AG09309 (cell line): ENCODE data around the gene POLR2E.

Experiments
- DNase-seq: peaks from one replicate; pipeline ENCODE4 v3.0.0-alpha.2; 2010; ENCODE audit warnings: low read depth
- H3K4me3 ChIP-seq: 2 replicates; pipeline ENCODE4 v1.5.1; 2011; ENCODE audit warnings: mild to moderate bottlenecking, low read depth, low read length, moderate library complexity; ENCODE audit not compliant: control insufficient read depth
- CTCF ChIP-seq: IDR thresholded peaks from 2 replicates; pipeline ENCODE4 v1.5.1; 2011; ENCODE audit warnings: mild to moderate bottlenecking, low read depth, low read length, inconsistent platforms; ENCODE audit not compliant: insufficient read depth, control insufficient read depth; ENCODE audit errors: missing control alignments

Gene POLR2E

GRCh38 chr19:1051791-1052190 is 43.4 kb downstream of the POLR2E start:
- H3K4me3 ChIP-seq, result no peak overlapping the region
- no peak for TF ChIP-seq CTCF
- DNase-seq, result no peak

- TF ChIP-seq CTCF, result no peak
- DNase-seq, result no peak
- no peak overlapping the region for H3K4me3 ChIP-seq
Observed at GRCh38 chr19:1050989-1051788, 44.0 kb downstream of the POLR2E start.

- no peak overlapping the region for H3K4me3 ChIP-seq
- no peak for TF ChIP-seq CTCF
- DNase-seq, result no peak
Observed at GRCh38 chr19:1049800-1050199, 45.4 kb downstream of the POLR2E start.

GRCh38 chr19:1049106-1049505 is 46.1 kb downstream of the POLR2E start:
- no peak overlapping the region for H3K4me3 ChIP-seq
- no peak for TF ChIP-seq CTCF
- DNase-seq, result no peak

- no peak for TF ChIP-seq CTCF
- no peak overlapping the region for H3K4me3 ChIP-seq
- no peak for DNase-seq
Observed at GRCh38 chr19:1047696-1048147, 47.5 kb downstream of the POLR2E start.

GRCh38 chr19:1046836-1047695 is 48.1 kb downstream of the POLR2E start:
- DNase-seq, result no peak
- TF ChIP-seq CTCF, result no peak
- no peak overlapping the region for H3K4me3 ChIP-seq
